Measurements from ENCODE around the gene C17orf67. TPM values are rescaled to one million over a fixed set of nuclear protein-coding genes. Genes with fewer than 3 reads are reported as not detected.
A peak's percentile ranks its signal among the peaks of the same experiment; 100 is the strongest.

C17orf67 gene, protein sequence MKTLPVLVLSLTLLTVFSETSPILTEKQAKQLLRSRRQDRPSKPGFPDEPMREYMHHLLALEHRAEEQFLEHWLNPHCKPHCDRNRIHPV
- 1 to 10 TPM; 5.1 to 5.2 TPM for total RNA-seq

DNA sequence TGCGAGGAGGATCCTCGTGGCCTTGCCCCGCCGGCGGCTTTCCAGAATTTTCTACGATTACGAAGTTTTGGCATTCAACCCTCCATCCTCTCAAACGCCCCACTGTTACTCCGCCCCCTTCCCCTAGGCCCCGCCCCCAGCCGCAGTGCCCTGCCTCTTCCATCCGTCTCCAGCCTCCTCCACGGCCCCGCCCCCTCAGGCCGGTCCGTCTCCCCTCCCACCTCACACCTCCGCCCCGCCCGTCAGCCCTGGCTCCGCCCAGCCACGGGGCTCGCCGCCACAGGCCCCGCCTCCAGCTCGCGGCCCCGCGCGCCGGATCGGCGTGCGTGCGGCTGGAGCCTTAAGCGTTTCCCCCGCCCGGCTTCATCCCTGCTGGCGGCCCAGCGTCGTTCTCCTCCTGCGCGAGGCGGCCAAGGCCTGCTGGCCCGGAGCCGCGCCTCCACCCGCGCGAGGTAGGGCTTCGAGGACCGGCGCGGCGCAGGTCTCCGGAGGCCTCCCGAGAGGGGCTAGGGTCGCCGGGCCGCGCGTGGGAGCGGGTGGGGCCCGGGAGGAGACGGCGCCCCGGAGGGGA lies at the start of gene C17orf67, which contains the start of gene DGKE:
TSS of gene C17orf67 (minus strand) at position 112 of the 571 bp plus-strand sequence. CDS start 18,110 bp downstream, outside the sequence.
TSS of gene DGKE (plus strand) at position 343 of the 571 bp plus-strand sequence. CDS start 645 bp downstream, outside the sequence.
- peak within 1 kb of the TSS; percentile 93 for H3K27ac Mint-ChIP-seq
- peak; percentile 98 for DNase-seq
- peak within 1 kb of the TSS; percentile 90 for H3K4me3 Mint-ChIP-seq
- ChIA-PET CTCF (interaction anchor here (1.4 to 4.6 kb wide), 6 partner anchors 9 to 76 kb away, joined by 3 to 18 read pairs (median 7); no protein-coding TSS in a partner anchor), POLR2A (no interaction called here)
- H3K27me3 Mint-ChIP-seq = no peaks in the 10 kb centered on the region
- H3K4me1 Mint-ChIP-seq = peaks cover 61% of the 10 kb centered on the region
- peaks cover 49% of the 10 kb centered on the region for H3K36me3 Mint-ChIP-seq (ENCODE audit: low read depth)
- no peaks in the 10 kb centered on the region for H3K9me3 Mint-ChIP-seq

DNA sequence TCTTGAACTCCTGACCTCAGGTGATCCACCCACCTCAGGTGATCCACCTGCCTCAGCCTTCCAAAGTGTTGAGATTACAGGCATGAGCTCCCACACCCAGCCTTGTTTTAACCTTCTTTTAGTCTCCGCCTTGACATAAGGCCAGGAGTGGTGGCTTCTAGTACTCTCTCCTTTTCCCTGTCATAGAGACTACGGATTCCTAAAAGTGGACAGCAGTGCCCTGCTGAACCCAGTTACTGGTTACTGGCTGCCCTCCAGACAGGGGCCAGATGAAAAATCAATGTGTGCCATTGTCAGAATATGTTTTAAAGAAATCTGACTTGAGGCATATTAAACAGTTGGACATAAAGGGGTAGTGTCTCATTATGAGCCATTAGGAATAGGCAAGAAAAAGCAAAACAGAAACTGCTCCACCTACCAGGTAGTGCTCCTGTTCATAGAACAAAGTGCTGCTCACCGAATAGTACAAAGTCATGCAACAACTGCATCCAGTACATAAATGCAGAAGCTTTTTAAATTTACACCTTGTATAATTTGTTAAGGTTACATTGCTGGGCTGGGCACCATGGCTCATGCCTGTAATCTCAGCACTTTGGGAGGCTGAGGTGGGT lies 48.1 kb upstream of the C17orf67 start:
- Mint-ChIP-seq H3K36me3 (ENCODE audit: low read depth) (peaks cover 18% of the 10 kb centered on the region), H3K27ac (no peak overlapping the region), H3K4me3 (no peak overlapping the region), H3K4me1 (peaks cover 5% of the 10 kb centered on the region), H3K27me3 (no peaks in the 10 kb centered on the region), H3K9me3 (no peaks in the 10 kb centered on the region)
- ChIA-PET POLR2A (no interaction called here), CTCF (no interaction called here)
- no peak for DNase-seq

DNA sequence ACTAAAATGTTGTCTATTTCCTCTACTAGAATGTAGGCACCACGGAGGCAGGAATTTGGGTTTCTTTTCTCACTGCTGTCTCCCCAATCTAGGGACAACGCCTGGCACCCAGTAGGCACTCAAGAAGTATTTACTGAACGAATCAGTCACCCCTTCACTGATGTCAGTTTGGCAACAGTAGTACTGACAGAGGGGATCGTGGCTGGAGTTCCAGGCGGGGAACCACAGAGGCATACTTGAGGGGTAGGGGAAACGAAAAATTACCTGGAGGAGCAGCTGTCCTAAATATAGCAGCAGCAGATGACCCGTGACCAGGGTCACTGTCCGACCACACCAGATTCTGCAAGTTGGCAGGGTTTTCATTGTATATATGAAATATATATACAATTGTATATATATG lies 46.9 kb upstream of the C17orf67 start:
- Mint-ChIP-seq H3K27ac (no peak overlapping the region), H3K4me1 (peaks cover 5% of the 10 kb centered on the region), H3K27me3 (no peaks in the 10 kb centered on the region), H3K9me3 (no peaks in the 10 kb centered on the region), H3K36me3 (ENCODE audit: low read depth) (peaks cover 10% of the 10 kb centered on the region), H3K4me3 (no peak overlapping the region)
- CTCF ChIA-PET = interaction anchor here (0.5 to 1.4 kb wide), 2 partner anchors 17 to 202 kb away, joined by 3 read pairs; no protein-coding TSS in a partner anchor
- no peak for DNase-seq
- POLR2A ChIA-PET = no interaction called here

DNA sequence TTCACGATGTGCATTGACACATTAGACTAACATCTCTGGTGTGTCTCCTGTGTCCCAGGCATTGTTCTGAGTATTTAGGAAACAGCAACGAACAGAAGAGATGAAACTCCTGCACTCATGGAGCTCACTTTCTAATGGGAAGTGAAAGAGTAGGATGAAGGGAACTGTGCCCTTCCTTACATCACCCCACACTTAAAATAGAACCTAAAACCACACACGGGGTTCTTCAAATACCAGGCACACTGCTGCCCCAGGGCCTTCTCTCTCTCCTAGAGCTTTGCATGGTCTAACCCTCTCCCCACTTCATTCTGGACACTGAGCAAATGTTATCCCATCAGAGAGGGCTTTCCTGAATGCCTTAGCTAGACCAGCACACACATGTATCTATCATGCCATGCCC lies 46.4 kb upstream of the C17orf67 start:
- ChIA-PET POLR2A (no interaction called here), CTCF (interaction anchor here (1.4 kb wide), 1 partner anchor 16 kb away, joined by 3 read pairs; no protein-coding TSS in a partner anchor)
- Mint-ChIP-seq H3K4me1 (peaks cover 1% of the 10 kb centered on the region), H3K27me3 (no peaks in the 10 kb centered on the region), H3K4me3 (no peak overlapping the region), H3K36me3 (ENCODE audit: low read depth) (peaks cover 10% of the 10 kb centered on the region), H3K9me3 (no peaks in the 10 kb centered on the region), H3K27ac (no peak overlapping the region)
- DNase-seq = no peak

DNA sequence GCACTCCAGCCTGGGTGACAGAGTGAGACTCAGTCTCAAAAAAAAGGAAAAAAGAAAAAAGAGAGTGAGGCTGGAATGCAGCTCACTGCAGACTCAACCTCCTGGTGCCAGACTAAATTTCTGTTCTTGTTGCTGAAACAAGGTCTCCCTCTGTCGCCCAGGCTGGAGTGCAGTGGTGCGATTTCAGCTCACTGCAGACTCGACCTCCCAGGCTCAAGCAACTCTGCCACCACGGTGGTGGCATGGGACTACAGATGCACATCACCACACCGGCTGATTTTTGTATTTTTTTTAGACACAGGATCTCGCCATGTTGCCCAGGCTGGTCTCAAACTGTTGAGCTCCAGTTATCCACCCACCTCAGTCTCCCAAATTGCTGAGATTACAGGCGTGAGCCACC lies 45.6 kb upstream of the C17orf67 start:
- Mint-ChIP-seq H3K4me1 (peaks cover 1% of the 10 kb centered on the region), H3K36me3 (ENCODE audit: low read depth) (peaks cover 4% of the 10 kb centered on the region), H3K27ac (no peak overlapping the region), H3K9me3 (no peaks in the 10 kb centered on the region), H3K27me3 (no peaks in the 10 kb centered on the region), H3K4me3 (no peak overlapping the region)
- DNase-seq = no peak
- POLR2A ChIA-PET = no interaction called here
- CTCF ChIA-PET = interaction anchor here (0.6 to 1.4 kb wide), 2 partner anchors 16 to 30 kb away, joined by 3 to 4 read pairs; no protein-coding TSS in a partner anchor

DNA sequence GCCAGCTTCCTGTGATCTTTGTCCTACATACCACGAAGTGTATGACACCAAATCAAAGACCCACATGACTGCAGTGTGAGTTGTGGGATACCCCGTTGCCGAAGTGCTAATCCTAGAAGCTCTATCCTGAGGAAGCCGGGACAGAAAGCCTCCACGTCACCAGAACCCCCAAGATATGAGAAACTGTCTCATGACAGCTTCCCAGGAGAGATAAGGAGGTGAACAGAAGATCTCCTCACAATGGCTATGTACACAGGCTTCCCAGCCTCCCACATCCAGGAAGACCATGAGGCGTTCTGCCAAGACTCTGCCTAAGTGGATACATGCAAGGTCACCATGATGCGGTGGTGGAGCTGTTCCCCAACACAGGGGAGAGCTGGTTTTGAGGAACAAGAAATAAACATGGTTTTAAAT lies 43.1 kb upstream of the C17orf67 start:
- Mint-ChIP-seq H3K4me1 (peaks cover 1% of the 10 kb centered on the region), H3K27ac (no peak overlapping the region), H3K36me3 (ENCODE audit: low read depth) (peaks cover 2% of the 10 kb centered on the region), H3K27me3 (peaks cover 4% of the 10 kb centered on the region), H3K9me3 (no peaks in the 10 kb centered on the region), H3K4me3 (no peak overlapping the region)
- ChIA-PET CTCF (interaction anchor here (1.2 kb wide), 1 partner anchor 22 kb away, joined by 3 read pairs; no protein-coding TSS in a partner anchor), POLR2A (no interaction called here)
- DNase-seq = no peak

DNA sequence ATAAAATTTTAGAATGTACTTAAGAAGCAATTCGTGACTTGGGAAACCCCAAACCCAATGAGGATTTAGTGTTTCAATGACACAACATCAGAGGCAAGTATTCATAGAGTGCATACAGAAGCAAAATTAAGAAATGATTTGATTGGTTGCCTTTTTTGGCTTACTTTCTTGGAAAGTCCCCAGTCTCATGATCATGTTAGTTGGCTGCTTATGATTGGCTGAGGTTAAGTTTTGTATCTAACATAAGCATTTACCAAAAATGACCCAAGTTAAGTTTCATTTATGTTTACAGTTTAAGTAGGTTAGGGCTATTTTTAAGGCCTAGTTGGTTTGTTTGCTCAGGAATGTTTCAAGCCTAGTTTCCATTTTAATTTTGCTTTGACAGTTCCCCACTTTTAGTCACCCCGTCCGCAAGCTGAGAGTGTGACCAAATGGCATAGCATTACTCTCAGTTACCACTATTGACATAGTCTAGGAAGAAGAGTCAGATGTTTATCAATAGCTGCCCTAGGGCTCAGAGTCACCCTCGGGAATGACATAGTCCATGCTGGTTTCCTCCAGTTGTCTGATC lies 36.4 kb upstream of the C17orf67 start:
- peaks cover 9% of the 10 kb centered on the region for H3K4me1 Mint-ChIP-seq
- no peak for DNase-seq
- ChIA-PET POLR2A (no interaction called here), CTCF (interaction anchor here (0.7 to 1.5 kb wide), 3 partner anchors 39 to 66 kb away, joined by 3 read pairs; partner anchors contain the start of gene TRIM25)
- H3K4me3 Mint-ChIP-seq = no peak overlapping the region
- H3K27me3 Mint-ChIP-seq = peaks cover 4% of the 10 kb centered on the region
- H3K9me3 Mint-ChIP-seq = no peaks in the 10 kb centered on the region
- H3K36me3 Mint-ChIP-seq (ENCODE audit: low read depth) = peaks cover 14% of the 10 kb centered on the region
- peak overlapping the region; percentile 16 for H3K27ac Mint-ChIP-seq

DNA sequence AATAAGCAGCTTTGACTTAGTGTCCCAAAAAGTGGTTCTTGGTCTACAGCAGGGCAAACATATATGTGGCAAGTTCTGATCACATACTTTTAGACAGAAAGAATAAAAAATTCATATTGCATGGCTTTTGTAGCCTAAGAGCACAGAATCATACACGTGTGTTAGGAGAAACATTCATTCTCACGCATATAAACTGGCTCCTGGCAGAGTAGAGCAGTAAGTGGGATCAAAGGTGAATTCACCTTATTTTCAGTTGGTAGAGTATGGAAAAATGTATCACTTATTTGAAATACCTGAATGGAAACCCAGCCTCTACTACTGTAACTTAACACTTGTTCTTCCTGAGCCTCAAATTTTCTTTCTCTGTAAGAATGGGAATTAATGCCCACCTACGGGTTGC lies 35.0 kb upstream of the C17orf67 start:
- no peak for DNase-seq
- Mint-ChIP-seq H3K9me3 (no peaks in the 10 kb centered on the region), H3K27me3 (peaks cover 4% of the 10 kb centered on the region), H3K4me3 (no peak overlapping the region), H3K36me3 (ENCODE audit: low read depth) (peaks cover 18% of the 10 kb centered on the region), H3K4me1 (peaks cover 9% of the 10 kb centered on the region), H3K27ac (no peak overlapping the region)
- ChIA-PET CTCF (interaction anchor here (1.2 kb wide), 1 partner anchor 21 kb away, joined by 3 read pairs; no protein-coding TSS in a partner anchor), POLR2A (no interaction called here)

DNA sequence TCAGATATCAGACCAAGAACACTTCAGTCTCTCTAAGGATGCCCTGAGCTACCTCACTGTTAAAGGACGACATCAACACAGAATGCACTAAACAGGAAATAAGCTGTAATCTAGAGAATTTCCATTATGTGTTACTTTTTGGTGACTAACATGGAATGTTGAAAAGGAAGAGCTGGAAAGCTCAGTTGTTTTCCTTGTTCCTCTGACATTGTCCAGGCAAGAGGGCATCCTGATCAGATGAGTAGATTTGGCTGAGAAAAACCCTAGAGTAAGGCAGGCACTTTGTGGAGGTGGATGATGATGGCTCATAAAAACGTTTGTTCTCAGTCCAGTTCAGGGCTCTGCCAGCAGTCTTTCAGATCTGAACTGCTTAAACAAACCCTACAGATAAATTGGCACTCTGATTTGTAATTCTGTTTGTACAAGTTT lies 34.2 kb upstream of the C17orf67 start:
- DNase-seq = no peak
- no peak overlapping the region for H3K27ac Mint-ChIP-seq
- H3K36me3 Mint-ChIP-seq (ENCODE audit: low read depth) = peaks cover 21% of the 10 kb centered on the region
- ChIA-PET CTCF (interaction anchor here (0.6 to 1.2 kb wide), 4 partner anchors 16 to 293 kb away, joined by 3 to 5 read pairs (median 4); no protein-coding TSS in a partner anchor), POLR2A (no interaction called here)
- no peak overlapping the region for H3K4me3 Mint-ChIP-seq
- no peaks in the 10 kb centered on the region for H3K27me3 Mint-ChIP-seq
- peaks cover 9% of the 10 kb centered on the region for H3K4me1 Mint-ChIP-seq
- H3K9me3 Mint-ChIP-seq = no peaks in the 10 kb centered on the region

DNA sequence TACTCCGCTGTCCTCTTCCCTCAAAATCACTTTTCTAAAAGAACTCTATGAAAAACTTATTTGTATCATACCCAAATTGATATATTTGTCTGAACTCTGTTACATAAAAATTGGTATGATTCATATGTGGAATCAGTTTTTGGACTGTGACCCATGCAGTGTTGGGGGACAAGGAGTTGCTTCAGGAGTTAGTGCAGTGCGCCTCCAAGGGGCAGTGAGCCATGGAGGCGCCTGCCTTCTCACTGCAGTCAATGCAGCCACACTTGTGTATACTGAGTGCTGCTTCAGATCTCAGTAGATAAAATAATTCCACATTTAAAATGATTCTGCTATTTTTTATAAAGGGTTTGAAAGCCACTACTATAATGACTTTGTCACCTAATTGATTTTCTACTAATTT lies 32.8 kb upstream of the C17orf67 start:
- H3K4me1 Mint-ChIP-seq = peaks cover 9% of the 10 kb centered on the region
- no peak overlapping the region for H3K4me3 Mint-ChIP-seq
- H3K36me3 Mint-ChIP-seq (ENCODE audit: low read depth) = peaks cover 31% of the 10 kb centered on the region
- no peak for DNase-seq
- ChIA-PET POLR2A (no interaction called here), CTCF (no interaction called here)
- H3K27me3 Mint-ChIP-seq = no peaks in the 10 kb centered on the region
- no peak overlapping the region for H3K27ac Mint-ChIP-seq
- H3K9me3 Mint-ChIP-seq = no peaks in the 10 kb centered on the region

DNA sequence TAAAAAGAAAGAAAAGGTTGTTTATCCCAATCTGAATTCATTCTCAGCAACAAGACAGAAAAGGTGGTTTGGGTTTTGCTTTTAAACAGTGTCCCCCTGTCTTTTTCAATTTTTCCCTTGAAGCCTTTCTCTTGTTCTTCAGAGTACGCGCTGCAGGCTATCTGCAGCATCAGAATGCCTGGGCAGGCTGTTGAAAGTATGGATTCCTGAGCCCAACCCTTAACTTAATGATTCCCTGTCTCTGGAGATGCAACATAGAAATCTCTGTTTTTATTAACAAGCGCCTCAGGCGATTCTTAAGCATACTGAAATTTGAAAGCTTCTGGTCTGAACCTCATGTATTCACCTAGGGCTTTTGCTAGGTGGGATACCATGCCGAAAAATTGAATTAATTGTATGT lies 32.4 kb upstream of the C17orf67 start:
- peaks cover 9% of the 10 kb centered on the region for H3K4me1 Mint-ChIP-seq
- peaks cover 35% of the 10 kb centered on the region for H3K36me3 Mint-ChIP-seq (ENCODE audit: low read depth)
- CTCF ChIA-PET = no interaction called here

DNA sequence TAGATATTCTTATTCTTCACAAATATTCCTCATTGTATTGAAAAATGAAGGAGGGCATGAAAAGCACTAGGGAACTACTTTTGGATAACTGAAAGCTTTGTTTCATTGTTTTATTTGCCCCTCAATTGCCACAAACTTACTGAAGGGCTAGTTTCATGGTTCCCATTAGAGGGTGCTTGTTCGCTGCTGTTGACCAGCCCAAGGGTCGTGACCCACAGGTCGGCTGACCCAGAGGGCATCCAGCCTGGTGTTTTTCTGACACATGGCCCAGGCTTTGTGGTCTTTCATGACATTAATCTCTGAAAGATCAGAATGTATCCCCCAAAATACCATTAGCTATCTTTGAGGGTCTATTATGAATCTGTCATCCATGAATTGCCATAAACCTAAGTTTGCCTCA lies 30.3 kb upstream of the C17orf67 start:
- H3K9me3 Mint-ChIP-seq = no peaks in the 10 kb centered on the region
- no peak overlapping the region for H3K27ac Mint-ChIP-seq
- H3K27me3 Mint-ChIP-seq = no peaks in the 10 kb centered on the region
- no peaks in the 10 kb centered on the region for H3K4me1 Mint-ChIP-seq
- no peak overlapping the region for H3K4me3 Mint-ChIP-seq
- CTCF ChIA-PET = interaction anchor here (0.7 to 1.1 kb wide), 3 partner anchors 16 to 1188 kb away, joined by 3 to 6 read pairs (median 3); partner anchors contain the start of genes C17orf67 and DGKE
- POLR2A ChIA-PET = no interaction called here
- H3K36me3 Mint-ChIP-seq (ENCODE audit: low read depth) = peaks cover 33% of the 10 kb centered on the region
- no peak for DNase-seq

More for the DNA sequence above, 32.4 kb upstream of the C17orf67 start:
- H3K27ac Mint-ChIP-seq = no peak overlapping the region
- no peak overlapping the region for H3K4me3 Mint-ChIP-seq
- no peaks in the 10 kb centered on the region for H3K27me3 Mint-ChIP-seq
- POLR2A ChIA-PET = no interaction called here
- no peak for DNase-seq
- no peaks in the 10 kb centered on the region for H3K9me3 Mint-ChIP-seq

DNA sequence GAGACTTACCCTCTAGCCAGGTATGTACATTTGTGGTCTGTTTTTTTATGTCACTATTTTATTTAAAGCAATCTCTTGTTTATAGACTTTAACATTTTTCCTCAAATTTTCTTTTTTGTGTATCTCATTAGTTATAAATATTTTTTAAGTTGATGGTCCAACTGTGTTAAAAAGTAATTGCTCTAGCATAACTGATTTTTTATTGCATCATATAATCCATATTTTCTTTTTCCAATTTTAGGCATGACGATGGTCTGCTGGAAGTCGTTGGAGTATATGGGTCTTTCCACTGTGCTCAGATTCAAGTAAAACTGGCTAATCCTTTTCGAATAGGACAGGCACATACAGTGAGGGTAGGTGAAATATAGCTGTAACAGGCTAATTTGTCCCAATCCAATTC lies 28.2 kb upstream of the C17orf67 start:
- DNase-seq = no peak
- no peaks in the 10 kb centered on the region for H3K9me3 Mint-ChIP-seq
- H3K27me3 Mint-ChIP-seq = no peaks in the 10 kb centered on the region
- H3K4me3 Mint-ChIP-seq = no peak overlapping the region
- H3K36me3 Mint-ChIP-seq (ENCODE audit: low read depth) = peaks cover 41% of the 10 kb centered on the region
- ChIA-PET POLR2A (no interaction called here), CTCF (interaction anchor here (0.6 kb wide), 1 partner anchor 38 kb away, joined by 4 read pairs; no protein-coding TSS in a partner anchor)
- H3K4me1 Mint-ChIP-seq = no peaks in the 10 kb centered on the region
- H3K27ac Mint-ChIP-seq = no peak overlapping the region
